ENCODE data around the gene GCN1.

GCN1 gene

GRCh38 chr12:120089105-120089504 is 105.4 kb downstream of the GCN1 start:
- ATAC-seq: no peak
- Mint-ChIP-seq H3K4me3 (no peak overlapping the region), H3K4me1 (peaks cover 38% of the 10 kb centered on the region), H3K27me3 (peaks cover 3% of the 10 kb centered on the region), H3K36me3 (ENCODE audit: low read depth) (peaks cover 54% of the 10 kb centered on the region), H3K9me3 (no peaks in the 10 kb centered on the region), H3K27ac (no peak overlapping the region)
- no peak for DNase-seq

GRCh38 chr12:120086801-120087621 is 107.5 kb downstream of the GCN1 start:
- Mint-ChIP-seq H3K27ac (peak overlapping the region; percentile 90), H3K9me3 (no peaks in the 10 kb centered on the region), H3K27me3 (peaks cover 3% of the 10 kb centered on the region), H3K4me1 (peaks cover 39% of the 10 kb centered on the region), H3K36me3 (ENCODE audit: low read depth) (peaks cover 56% of the 10 kb centered on the region), H3K4me3 (peak overlapping the region; percentile 56)
- ATAC-seq (peak; percentile 98), DNase-seq (peak; percentile 99)

- H3K27ac Mint-ChIP-seq: peak overlapping the region; percentile 90
- no peak for ATAC-seq
- peaks cover 3% of the 10 kb centered on the region for H3K27me3 Mint-ChIP-seq
- H3K36me3 Mint-ChIP-seq (ENCODE audit: low read depth): peaks cover 54% of the 10 kb centered on the region
- peak overlapping the region; percentile 56 for H3K4me3 Mint-ChIP-seq
- no peaks in the 10 kb centered on the region for H3K9me3 Mint-ChIP-seq
- no peak for DNase-seq
- peaks cover 39% of the 10 kb centered on the region for H3K4me1 Mint-ChIP-seq
These were observed 108.4 kb downstream of the GCN1 start for GRCh38 chr12:120085920-120086645.

- H3K9me3 Mint-ChIP-seq: no peaks in the 10 kb centered on the region
- H3K4me1 Mint-ChIP-seq: peaks cover 40% of the 10 kb centered on the region
- H3K27ac Mint-ChIP-seq: no peak overlapping the region
- DNase-seq: no peak
- H3K36me3 Mint-ChIP-seq (ENCODE audit: low read depth): peaks cover 50% of the 10 kb centered on the region
- ATAC-seq: no peak
- no peak overlapping the region for H3K4me3 Mint-ChIP-seq
- H3K27me3 Mint-ChIP-seq: no peaks in the 10 kb centered on the region
These were observed 112.9 kb downstream of the GCN1 start for GRCh38 chr12:120081641-120082040.

GRCh38 chr12:120079411-120080400 is 114.8 kb downstream of the GCN1 start:
- Mint-ChIP-seq H3K9me3 (no peaks in the 10 kb centered on the region), H3K4me3 (no peak overlapping the region), H3K27ac (peak overlapping the region; percentile 60), H3K4me1 (peaks cover 24% of the 10 kb centered on the region), H3K27me3 (no peaks in the 10 kb centered on the region), H3K36me3 (ENCODE audit: low read depth) (peaks cover 53% of the 10 kb centered on the region)
- ATAC-seq (no peak), DNase-seq (no peak)

- no peak overlapping the region for H3K4me3 Mint-ChIP-seq
- no peak for DNase-seq
- ATAC-seq: no peak
- no peaks in the 10 kb centered on the region for H3K9me3 Mint-ChIP-seq
- H3K4me1 Mint-ChIP-seq: peaks cover 24% of the 10 kb centered on the region
- no peaks in the 10 kb centered on the region for H3K27me3 Mint-ChIP-seq
- peak overlapping the region; percentile 26 for H3K27ac Mint-ChIP-seq
- H3K36me3 Mint-ChIP-seq (ENCODE audit: low read depth): peaks cover 52% of the 10 kb centered on the region
These were observed 115.6 kb downstream of the GCN1 start for GRCh38 chr12:120078868-120079267.

GRCh38 chr12:120077260-120077659 is 117.3 kb downstream of the GCN1 start:
- no peak overlapping the region for H3K4me3 Mint-ChIP-seq
- H3K27ac Mint-ChIP-seq: peak overlapping the region; percentile 69
- no peak for ATAC-seq
- no peaks in the 10 kb centered on the region for H3K27me3 Mint-ChIP-seq
- H3K9me3 Mint-ChIP-seq: no peaks in the 10 kb centered on the region
- H3K4me1 Mint-ChIP-seq: peaks cover 29% of the 10 kb centered on the region
- DNase-seq: no peak
- peaks cover 63% of the 10 kb centered on the region for H3K36me3 Mint-ChIP-seq (ENCODE audit: low read depth)

Measured in activated naive CD8-positive, alpha-beta T cell treated with anti-CD3 and anti-CD28 coated beads, Interleukin-2, amount 50 U/mL, for 24 hours (primary cell).